ENCODE measurements around the gene CHRNA10. TPM values are rescaled to one million over a fixed set of nuclear protein-coding genes. Genes with fewer than 3 reads are reported as not detected.

CHRNA10 gene
- polyA plus RNA-seq, 1 of the 3 experiments (the other 2 are of a cell fraction): 1.1 TPM

DNA sequence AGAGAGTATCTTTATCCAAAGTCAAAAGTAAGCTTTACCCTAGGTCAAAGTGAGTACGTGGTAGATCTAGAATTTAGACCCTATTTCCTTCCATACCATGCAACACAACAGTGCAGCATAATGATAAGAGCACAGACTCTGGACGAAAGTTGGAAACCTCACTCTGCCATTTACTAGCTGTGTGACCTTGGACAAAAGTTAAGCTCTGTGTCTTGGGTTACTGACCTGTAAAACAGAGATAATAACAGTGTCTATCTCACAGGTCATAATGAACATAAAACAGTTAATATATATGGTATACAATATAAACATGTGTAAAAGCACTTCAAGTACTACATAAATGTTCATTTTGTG is 13.6 kb upstream of the CHRNA10 start:
- WGBS (ENCODE audit: low lambda C conversion rate): 98% methylated on average over 2 of the region's 2 CpGs
- no peaks in the 10 kb centered on the region for H3K9me2 ChIP-seq
- TF ChIP-seq RFX5 (IDR thresholded peaks at IDR 0.05; ENCODE audit: low read length) (no peak), FOSL2 (IDR thresholded peaks at IDR 0.05; ENCODE audit: borderline replicate concordance, low read depth) (no peak), TAF1 (IDR thresholded peaks at IDR 0.05; ENCODE audit: borderline replicate concordance, low read depth, low read length) (no peak), RAD21 (IDR thresholded peaks at IDR 0.05; ENCODE audit: low read length) (no peak), TCF12 (IDR thresholded peaks at IDR 0.05) (no peak), FOXJ3 (CRISPR knock-in tag; IDR thresholded peaks at IDR 0.05) (no peak)
- no peak for DNase-seq
- peaks cover 55 to 79% of the 10 kb centered on the region in 2 experiments for H3K36me3 ChIP-seq (replicated peaks in 1 of 2; ENCODE audit: control insufficient read depth in 1 of 2, insufficient read depth in 2 of 2, low read length in 1 of 2)
- H3K4me1 ChIP-seq (ENCODE audit: control insufficient read depth in 1 of 2, insufficient read depth in 2 of 2, low read depth in 1 of 2, low read length in 1 of 2): no peaks in the 10 kb centered on the region
- no peak overlapping the region for H2AFZ ChIP-seq (ENCODE audit: low read depth)
- POLR2A ChIA-PET: no interaction called here
- no peaks in the 10 kb centered on the region for H4K20me1 ChIP-seq (ENCODE audit: insufficient read depth)
- no peak overlapping the region for H3K27ac ChIP-seq (ENCODE audit: low read depth in 2 of 2, low read length in 1 of 2)
- H3K9ac ChIP-seq: no peak overlapping the region
- H3K4me3 ChIP-seq (ENCODE audit: low read depth in 2 of 2, low read length in 1 of 2): no peak overlapping the region
- H3K27me3 ChIP-seq (ENCODE audit: insufficient read depth): no peaks in the 10 kb centered on the region
- CTCF ChIA-PET: interaction anchor here (2.6 kb wide), 1 partner anchor 11 kb away, joined by 11 read pairs; no protein-coding TSS in a partner anchor
- H3K9me3 ChIP-seq: no peaks in the 10 kb centered on the region
- no peak overlapping the region for H3K4me2 ChIP-seq
- H3F3A ChIP-seq (replicated peaks; ENCODE audit: insufficient read depth): no peaks in the 10 kb centered on the region
- H3K79me2 ChIP-seq (ENCODE audit: insufficient read depth): no peaks in the 10 kb centered on the region

DNA sequence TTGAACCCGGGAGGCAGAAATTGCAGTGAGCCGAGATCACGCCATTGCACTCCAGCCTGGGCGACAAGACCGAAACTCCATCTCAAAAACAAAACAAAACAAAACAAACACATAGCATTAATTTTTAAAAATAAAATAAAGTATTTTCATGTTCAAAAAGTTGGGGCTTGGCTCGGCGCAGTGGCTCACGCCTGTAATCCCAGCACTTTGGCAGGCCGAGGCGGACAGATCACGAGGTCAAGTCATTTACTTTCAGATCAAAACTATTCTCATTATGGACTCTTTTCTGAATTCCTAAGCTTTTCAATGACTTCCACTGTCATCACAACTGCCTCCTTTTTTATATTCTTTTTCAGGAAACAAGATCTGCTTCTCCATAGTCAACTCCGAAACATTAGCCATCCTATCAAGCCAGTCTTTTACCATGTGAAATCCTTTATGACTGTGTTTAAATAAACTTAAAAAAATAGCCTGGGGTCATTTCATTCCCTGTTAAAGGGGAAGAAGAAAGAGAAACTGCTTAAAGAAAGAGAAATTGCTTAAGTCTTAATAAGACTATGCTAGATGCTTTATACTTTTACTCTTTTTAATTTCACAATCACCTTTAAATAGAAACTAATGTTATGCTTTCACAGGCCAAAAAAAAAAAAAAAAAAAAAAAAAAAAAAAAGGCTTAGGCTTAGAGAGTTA is 13.1 kb upstream of the CHRNA10 start:
- Histone ChIP-seq H3K9me2 (no peaks in the 10 kb centered on the region), H4K20me1 (ENCODE audit: insufficient read depth) (no peaks in the 10 kb centered on the region), H2AFZ (ENCODE audit: low read depth) (no peak overlapping the region), H3K4me1 (ENCODE audit: control insufficient read depth in 1 of 2, insufficient read depth in 2 of 2, low read depth in 1 of 2, low read length in 1 of 2) (no peaks in the 10 kb centered on the region), H3K27me3 (ENCODE audit: insufficient read depth) (no peaks in the 10 kb centered on the region), H3K4me2 (no peak overlapping the region), H3F3A (replicated peaks; ENCODE audit: insufficient read depth) (no peaks in the 10 kb centered on the region), H3K4me3 (ENCODE audit: low read depth in 2 of 2, low read length in 1 of 2) (no peak overlapping the region), H3K9ac (no peak overlapping the region), H3K79me2 (ENCODE audit: insufficient read depth) (no peaks in the 10 kb centered on the region), H3K36me3 (replicated peaks in 1 of 2; ENCODE audit: control insufficient read depth in 1 of 2, insufficient read depth in 2 of 2, low read length in 1 of 2) (peaks cover 60 to 80% of the 10 kb centered on the region in 2 experiments), H3K27ac (ENCODE audit: low read depth in 2 of 2, low read length in 1 of 2) (no peak overlapping the region), H3K9me3 (no peaks in the 10 kb centered on the region)
- no peak for DNase-seq
- 98% methylated on average over 12 of the region's 12 CpGs for WGBS (ENCODE audit: low lambda C conversion rate)
- POLR2A ChIA-PET: no interaction called here
- CTCF ChIA-PET: interaction anchor here (2.6 kb wide), 1 partner anchor 10 kb away, joined by 11 read pairs; no protein-coding TSS in a partner anchor
- no peak for TF ChIP-seq NRF1 (IDR thresholded peaks at IDR 0.05; ENCODE audit: low read depth, low read length)
- no peak for TF ChIP-seq FOXJ3 (CRISPR knock-in tag; IDR thresholded peaks at IDR 0.05)
- no peak for TF ChIP-seq ELF1 (IDR thresholded peaks at IDR 0.05)
- no peak for TF ChIP-seq JUND (IDR thresholded peaks at IDR 0.05)
- TF ChIP-seq, protein P1, sequence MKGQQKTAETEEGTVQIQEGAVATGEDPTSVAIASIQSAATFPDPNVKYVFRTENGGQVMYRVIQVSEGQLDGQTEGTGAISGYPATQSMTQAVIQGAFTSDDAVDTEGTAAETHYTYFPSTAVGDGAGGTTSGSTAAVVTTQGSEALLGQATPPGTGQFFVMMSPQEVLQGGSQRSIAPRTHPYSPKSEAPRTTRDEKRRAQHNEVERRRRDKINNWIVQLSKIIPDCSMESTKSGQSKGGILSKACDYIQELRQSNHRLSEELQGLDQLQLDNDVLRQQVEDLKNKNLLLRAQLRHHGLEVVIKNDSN (IDR thresholded peaks at IDR 0.05; ENCODE audit: borderline replicate concordance, low read depth): no peak
- no peak for TF ChIP-seq FOXM1 (IDR thresholded peaks at IDR 0.05; ENCODE audit: low read depth)
- TF ChIP-seq SMC3 (IDR thresholded peaks at IDR 0.05; ENCODE audit: low read depth, low read length): no peak
- TF ChIP-seq YY1 (IDR thresholded peaks at IDR 0.05; ENCODE audit: low read depth): no peak
- TF ChIP-seq MEF2A (IDR thresholded peaks at IDR 0.05; ENCODE audit: borderline replicate concordance, low read depth): no peak
- TF ChIP-seq, protein P2, sequence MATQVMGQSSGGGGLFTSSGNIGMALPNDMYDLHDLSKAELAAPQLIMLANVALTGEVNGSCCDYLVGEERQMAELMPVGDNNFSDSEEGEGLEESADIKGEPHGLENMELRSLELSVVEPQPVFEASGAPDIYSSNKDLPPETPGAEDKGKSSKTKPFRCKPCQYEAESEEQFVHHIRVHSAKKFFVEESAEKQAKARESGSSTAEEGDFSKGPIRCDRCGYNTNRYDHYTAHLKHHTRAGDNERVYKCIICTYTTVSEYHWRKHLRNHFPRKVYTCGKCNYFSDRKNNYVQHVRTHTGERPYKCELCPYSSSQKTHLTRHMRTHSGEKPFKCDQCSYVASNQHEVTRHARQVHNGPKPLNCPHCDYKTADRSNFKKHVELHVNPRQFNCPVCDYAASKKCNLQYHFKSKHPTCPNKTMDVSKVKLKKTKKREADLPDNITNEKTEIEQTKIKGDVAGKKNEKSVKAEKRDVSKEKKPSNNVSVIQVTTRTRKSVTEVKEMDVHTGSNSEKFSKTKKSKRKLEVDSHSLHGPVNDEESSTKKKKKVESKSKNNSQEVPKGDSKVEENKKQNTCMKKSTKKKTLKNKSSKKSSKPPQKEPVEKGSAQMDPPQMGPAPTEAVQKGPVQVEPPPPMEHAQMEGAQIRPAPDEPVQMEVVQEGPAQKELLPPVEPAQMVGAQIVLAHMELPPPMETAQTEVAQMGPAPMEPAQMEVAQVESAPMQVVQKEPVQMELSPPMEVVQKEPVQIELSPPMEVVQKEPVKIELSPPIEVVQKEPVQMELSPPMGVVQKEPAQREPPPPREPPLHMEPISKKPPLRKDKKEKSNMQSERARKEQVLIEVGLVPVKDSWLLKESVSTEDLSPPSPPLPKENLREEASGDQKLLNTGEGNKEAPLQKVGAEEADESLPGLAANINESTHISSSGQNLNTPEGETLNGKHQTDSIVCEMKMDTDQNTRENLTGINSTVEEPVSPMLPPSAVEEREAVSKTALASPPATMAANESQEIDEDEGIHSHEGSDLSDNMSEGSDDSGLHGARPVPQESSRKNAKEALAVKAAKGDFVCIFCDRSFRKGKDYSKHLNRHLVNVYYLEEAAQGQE (IDR thresholded peaks at IDR 0.05; ENCODE audit: low read depth, low read length): no peak
- TF ChIP-seq, protein P3, sequence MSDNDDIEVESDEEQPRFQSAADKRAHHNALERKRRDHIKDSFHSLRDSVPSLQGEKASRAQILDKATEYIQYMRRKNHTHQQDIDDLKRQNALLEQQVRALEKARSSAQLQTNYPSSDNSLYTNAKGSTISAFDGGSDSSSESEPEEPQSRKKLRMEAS (IDR thresholded peaks at IDR 0.05; ENCODE audit: low read depth): no peak
- TF ChIP-seq GABPA (IDR thresholded peaks at IDR 0.05; ENCODE audit: low read depth): no peak
- TF ChIP-seq, protein P4, sequence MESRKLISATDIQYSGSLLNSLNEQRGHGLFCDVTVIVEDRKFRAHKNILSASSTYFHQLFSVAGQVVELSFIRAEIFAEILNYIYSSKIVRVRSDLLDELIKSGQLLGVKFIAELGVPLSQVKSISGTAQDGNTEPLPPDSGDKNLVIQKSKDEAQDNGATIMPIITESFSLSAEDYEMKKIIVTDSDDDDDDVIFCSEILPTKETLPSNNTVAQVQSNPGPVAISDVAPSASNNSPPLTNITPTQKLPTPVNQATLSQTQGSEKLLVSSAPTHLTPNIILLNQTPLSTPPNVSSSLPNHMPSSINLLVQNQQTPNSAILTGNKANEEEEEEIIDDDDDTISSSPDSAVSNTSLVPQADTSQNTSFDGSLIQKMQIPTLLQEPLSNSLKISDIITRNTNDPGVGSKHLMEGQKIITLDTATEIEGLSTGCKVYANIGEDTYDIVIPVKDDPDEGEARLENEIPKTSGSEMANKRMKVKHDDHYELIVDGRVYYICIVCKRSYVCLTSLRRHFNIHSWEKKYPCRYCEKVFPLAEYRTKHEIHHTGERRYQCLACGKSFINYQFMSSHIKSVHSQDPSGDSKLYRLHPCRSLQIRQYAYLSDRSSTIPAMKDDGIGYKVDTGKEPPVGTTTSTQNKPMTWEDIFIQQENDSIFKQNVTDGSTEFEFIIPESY (IDR thresholded peaks at IDR 0.05; ENCODE audit: borderline replicate concordance, low read depth): no peak
- TF ChIP-seq RXRA (IDR thresholded peaks at IDR 0.05; ENCODE audit: borderline replicate concordance, low read depth): no peak
- no peak for TF ChIP-seq RCOR1 (IDR thresholded peaks at IDR 0.05; ENCODE audit: low read length)
- no peak for TF ChIP-seq RAD21 (IDR thresholded peaks at IDR 0.05; ENCODE audit: low read length)
- TF ChIP-seq EP300 (IDR thresholded peaks at IDR 0.05; ENCODE audit: borderline replicate concordance in 1 of 2, low read depth in 1 of 2, low read length in 1 of 2): no peak

Data from SK-N-SH (cell line).